NCI-H2107 treated with DMSO at 0.1 percent for 48 hours (cell line): ENCODE results near the gene FAM13A.

Source experiments
- DNase-seq: peaks from one replicate; lab custom pipeline; 2025; ENCODE audit not compliant: unreplicated experiment; lab: John Stamatoyannopoulos, UW

FAM13A gene

GRCh38 chr4:88690355-88690754 lies 366.6 kb downstream of the FAM13A start:
- DNase-seq: no peak

DNA sequence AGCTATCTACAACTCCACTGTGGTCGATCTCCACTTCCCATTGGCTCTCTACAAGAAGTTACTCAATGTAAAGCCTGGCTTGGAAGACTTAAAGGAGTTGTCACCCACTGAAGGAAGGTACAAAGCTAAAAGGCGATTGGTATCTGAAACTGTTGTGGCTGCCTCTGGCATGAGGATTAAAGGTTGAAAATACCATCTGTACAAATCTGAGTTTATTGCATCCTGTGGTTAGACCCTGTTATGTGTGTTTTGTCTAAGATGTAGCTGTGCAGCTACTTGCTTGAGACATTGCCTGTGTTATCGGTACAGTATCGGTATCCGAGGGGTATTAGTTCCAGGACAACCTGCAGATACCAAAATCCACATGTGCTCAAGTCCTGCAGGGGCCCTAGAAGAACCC lies 375.8 kb downstream of the FAM13A start:
- DNase-seq: no peak
